K562 (cell line): Measurements from ENCODE around the gene DPAGT1. TPM values are rescaled to one million over a fixed set of nuclear protein-coding genes. Genes with fewer than 3 reads are reported as not detected.
A peak's percentile ranks its signal among the peaks of the same experiment; 100 is the strongest.

Source experiments
- CBX1 ChIP-seq: sonication (generic); IDR thresholded peaks from 2 replicates; pipeline ENCODE4 v1.6.1; 2016; ENCODE audit warnings: antibody characterized with exemption, low read depth, mild to moderate bottlenecking
- CBX8 ChIP-seq: fragments of 200-600 bp; sonication (generic); IDR thresholded peaks from 2 replicates; pipeline ENCODE4 v1.6.1; 2012; ENCODE audit warnings: borderline replicate concordance, mixed run types, low read depth, mild to moderate bottlenecking, moderate library complexity, mixed read lengths, low read length, control low read depth, inconsistent platforms; ENCODE audit not compliant: poor library complexity, severe bottlenecking; ENCODE audit errors: extremely low read depth
- GTF2A2 ChIP-seq: IDR thresholded peaks from 2 replicates; pipeline ENCODE4 v1.6.1; 2016; ENCODE audit warnings: mild to moderate bottlenecking, missing genetic modification characterization, missing compliant biosample characterization
- HCFC1 ChIP-seq: IDR thresholded peaks from 2 replicates; pipeline ENCODE4 v1.6.1; 2012; ENCODE audit warnings: low read depth, low read length, improper control_type of control experiment
- ILF3 ChIP-seq: fragments of 450-650 bp; IDR thresholded peaks from 2 replicates; pipeline ENCODE4 v1.6.1; 2018; ENCODE audit warnings: antibody characterized with exemption, mild to moderate bottlenecking, moderate library complexity, borderline replicate concordance
- KDM5B ChIP-seq: fragments of 200-600 bp; sonication (generic); IDR thresholded peaks from 2 replicates; pipeline ENCODE4 v1.6.1; 2012; ENCODE audit warnings: low read depth, mild to moderate bottlenecking, moderate library complexity, low read length, control low read depth, inconsistent platforms; ENCODE audit not compliant: insufficient replicate concordance
- POLR2G ChIP-seq: fragments of 200-400 bp; formaldehyde crosslinking; IDR thresholded peaks from 2 replicates; pipeline ENCODE4 v1.6.1; 2017; ENCODE audit warnings: low read depth, mild to moderate bottlenecking, antibody characterized with exemption, low read length, moderate library complexity
- TEAD4 ChIP-seq, 2 experiments: sonication (generic) in 1 of 2; formaldehyde crosslinking in 1 of 2; IDR thresholded peaks; 2 replicates each; pipeline versions ENCODE4 v1.6.1 to v1.8.0; 2012 to 2022; ENCODE audit warnings: borderline replicate concordance in 1 of 2, inconsistent platforms in 1 of 2, low read length in 1 of 2, mild to moderate bottlenecking in 1 of 2, missing genetic modification reagents in 1 of 2
- USF1 ChIP-seq: sonication (generic); formaldehyde crosslinking; IDR thresholded peaks from 2 replicates; pipeline ENCODE4 v1.9.0; 2022; ENCODE audit warnings: mild to moderate bottlenecking, missing genetic modification reagents
- ZC3H4 ChIP-seq: sonication (generic); formaldehyde crosslinking; IDR thresholded peaks from 2 replicates; pipeline ENCODE4 v1.9.0; 2021; ENCODE audit warnings: missing genetic modification reagents, borderline replicate concordance
- ZEB2 ChIP-seq: fragments of 450-650 bp; IDR thresholded peaks from 2 replicates; pipeline ENCODE4 v1.6.1; 2016
- ZNF133 ChIP-seq: fragments of 250-450 bp; sonication (Bioruptor Pico); IDR thresholded peaks from 2 replicates; pipeline ENCODE4 v1.4.0; 2020; ENCODE audit warnings: mild to moderate bottlenecking
- ZNF143 ChIP-seq: sonication (generic); formaldehyde crosslinking; IDR thresholded peaks from 2 replicates; pipeline ENCODE4 v1.9.0; 2022; ENCODE audit warnings: mild to moderate bottlenecking, missing genetic modification reagents
- ZNF511 ChIP-seq: sonication (generic); formaldehyde crosslinking; IDR thresholded peaks from 2 replicates; pipeline ENCODE4 v1.8.0; 2022; ENCODE audit warnings: mild to moderate bottlenecking, missing genetic modification reagents
- polyA plus RNA-seq, 8 experiments: library from polyadenylated mRNA; depleted of rRNA in 4 of 8; stranded (reverse) in 5 of 8; unstranded in 3 of 8; fragments of >200 nt; fragmentation: Nextera tagmentation in 2 of 8; fragmentation: Illumina TruSeq in 1 of 8; extraction: Ambion mirVana in 2 of 8; extraction: Trizol in 1 of 8; gene quantifications; 2 replicates each; pipeline versions ENCODE4 v1.2.1 to v1.2.3, GENCODE V29; 2011 to 2014; ENCODE audit warnings: inconsistent platforms in 1 of 8, missing spikeins in 1 of 8
- total RNA-seq, 7 experiments: library from RNA; depleted of rRNA in 6 of 7; stranded (reverse); fragments of >200 nt in 6 of 7; fragmentation: Illumina TruSeq in 2 of 7; extraction: Trizol in 2 of 7; gene quantifications; 2 replicates each; pipeline versions ENCODE4 v1.2.1 to v1.2.3, GENCODE V29; 2011 to 2021; ENCODE audit warnings: low replicate concordance in 1 of 7
- TF ChIP-seq, protein P1 (sequence below): fragments of 250-450 bp; sonication (Bioruptor Pico); IDR thresholded peaks from 2 replicates; pipeline ENCODE4 v1.4.0; 2020
- TF ChIP-seq, protein P2 (sequence below): fragments of 450-650 bp; formaldehyde crosslinking; IDR thresholded peaks from 2 replicates; pipeline ENCODE4 v1.4.0; 2020; ENCODE audit warnings: mild to moderate bottlenecking, moderate library complexity
- TF ChIP-seq, protein P3 (sequence below), 3 experiments: fragments of 200-800 bp in 1 of 3; fragments of 250-450 bp in 1 of 3; fragments of 450-650 bp in 1 of 3; sonication (Bioruptor Pico) in 1 of 3; sonication (Bioruptor generic) in 1 of 3; formaldehyde crosslinking in 1 of 3; IDR thresholded peaks; 2 replicates each; pipeline versions ENCODE4 v1.6.1 to v1.8.0; 2016 to 2022; ENCODE audit warnings: mild to moderate bottlenecking in 2 of 3, missing genetic modification characterization in 2 of 3, missing compliant biosample characterization in 1 of 3, moderate library complexity in 1 of 3

The DPAGT1 gene
- total and polyA plus RNA-seq, 9 of the 15 experiments (the other 6 are each of a cell fraction or from before 2014, with no cell fraction given) = 29.9 to 135 (median 85.0) TPM

DNA sequence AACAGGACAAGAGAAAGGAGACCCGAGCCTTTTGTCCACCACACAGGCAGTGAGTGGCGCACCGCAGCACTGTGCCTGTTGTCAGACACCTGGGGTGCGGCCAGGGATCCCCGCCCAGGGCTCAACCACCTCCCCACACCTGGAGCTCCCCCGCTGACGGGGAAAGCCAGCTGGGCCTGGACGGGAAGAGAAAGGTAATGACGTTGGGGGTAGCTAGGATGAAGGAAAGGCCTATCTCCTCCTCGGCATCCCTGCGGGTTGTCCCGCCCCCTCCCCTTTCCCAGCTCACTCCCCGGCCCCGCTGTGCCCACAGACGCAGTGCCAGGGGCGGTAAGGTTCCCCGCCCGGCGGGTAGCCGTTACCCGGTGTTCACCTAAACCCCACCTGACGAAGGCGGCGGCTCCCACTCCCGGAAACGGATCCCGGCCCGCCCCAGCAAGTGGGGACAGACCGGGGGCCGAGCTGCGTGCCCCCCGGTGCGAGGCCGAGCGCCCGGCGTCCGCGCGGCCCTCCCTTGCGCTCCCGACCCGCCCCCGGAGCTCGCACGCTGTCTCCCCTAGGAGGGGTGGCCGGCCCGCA, 45.1 kb downstream of the DPAGT1 start (continued):
- TF ChIP-seq CBX8 (no peak), POLR2G (no peak), GTF2A2 (tag) (0 out of 2 replicates have a peak, but pooled peaks have one; percentile 25), CBX1 (no peak), ZC3H4 (CRISPR knock-in tag) (peak; percentile 63), ZNF133 (no peak), USF1 (no peak), ILF3 (peak; percentile 65; the same call in 1 of the 2 replicates), KDM5B (peak; percentile 6), ZNF511 (peak; percentile 87), HCFC1 (no peak), ZEB2 (0 out of 2 replicates have a peak, but pooled peaks have one; percentile 23), ZNF143 (CRISPR knock-in tag) (peak; percentile 21), TEAD4 (IDR thresholded peaks at IDR 0.05; ENCODE audit: low read length) (no peak), TEAD4 (CRISPR knock-in tag; IDR thresholded peaks at IDR 0.05; ENCODE audit: borderline replicate concordance) (no peak)
- TF ChIP-seq, protein P1, sequence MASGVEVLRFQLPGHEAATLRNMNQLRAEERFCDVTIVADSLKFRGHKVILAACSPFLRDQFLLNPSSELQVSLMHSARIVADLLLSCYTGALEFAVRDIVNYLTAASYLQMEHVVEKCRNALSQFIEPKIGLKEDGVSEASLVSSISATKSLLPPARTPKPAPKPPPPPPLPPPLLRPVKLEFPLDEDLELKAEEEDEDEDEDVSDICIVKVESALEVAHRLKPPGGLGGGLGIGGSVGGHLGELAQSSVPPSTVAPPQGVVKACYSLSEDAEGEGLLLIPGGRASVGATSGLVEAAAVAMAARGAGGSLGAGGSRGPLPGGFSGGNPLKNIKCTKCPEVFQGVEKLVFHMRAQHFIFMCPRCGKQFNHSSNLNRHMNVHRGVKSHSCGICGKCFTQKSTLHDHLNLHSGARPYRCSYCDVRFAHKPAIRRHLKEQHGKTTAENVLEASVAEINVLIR (CRISPR knock-in tag) = no peak
- TF ChIP-seq, protein P2, sequence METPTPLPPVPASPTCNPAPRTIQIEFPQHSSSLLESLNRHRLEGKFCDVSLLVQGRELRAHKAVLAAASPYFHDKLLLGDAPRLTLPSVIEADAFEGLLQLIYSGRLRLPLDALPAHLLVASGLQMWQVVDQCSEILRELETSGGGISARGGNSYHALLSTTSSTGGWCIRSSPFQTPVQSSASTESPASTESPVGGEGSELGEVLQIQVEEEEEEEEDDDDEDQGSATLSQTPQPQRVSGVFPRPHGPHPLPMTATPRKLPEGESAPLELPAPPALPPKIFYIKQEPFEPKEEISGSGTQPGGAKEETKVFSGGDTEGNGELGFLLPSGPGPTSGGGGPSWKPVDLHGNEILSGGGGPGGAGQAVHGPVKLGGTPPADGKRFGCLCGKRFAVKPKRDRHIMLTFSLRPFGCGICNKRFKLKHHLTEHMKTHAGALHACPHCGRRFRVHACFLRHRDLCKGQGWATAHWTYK (CRISPR knock-in tag) = peak; percentile 84
- TF ChIP-seq, protein P3, sequence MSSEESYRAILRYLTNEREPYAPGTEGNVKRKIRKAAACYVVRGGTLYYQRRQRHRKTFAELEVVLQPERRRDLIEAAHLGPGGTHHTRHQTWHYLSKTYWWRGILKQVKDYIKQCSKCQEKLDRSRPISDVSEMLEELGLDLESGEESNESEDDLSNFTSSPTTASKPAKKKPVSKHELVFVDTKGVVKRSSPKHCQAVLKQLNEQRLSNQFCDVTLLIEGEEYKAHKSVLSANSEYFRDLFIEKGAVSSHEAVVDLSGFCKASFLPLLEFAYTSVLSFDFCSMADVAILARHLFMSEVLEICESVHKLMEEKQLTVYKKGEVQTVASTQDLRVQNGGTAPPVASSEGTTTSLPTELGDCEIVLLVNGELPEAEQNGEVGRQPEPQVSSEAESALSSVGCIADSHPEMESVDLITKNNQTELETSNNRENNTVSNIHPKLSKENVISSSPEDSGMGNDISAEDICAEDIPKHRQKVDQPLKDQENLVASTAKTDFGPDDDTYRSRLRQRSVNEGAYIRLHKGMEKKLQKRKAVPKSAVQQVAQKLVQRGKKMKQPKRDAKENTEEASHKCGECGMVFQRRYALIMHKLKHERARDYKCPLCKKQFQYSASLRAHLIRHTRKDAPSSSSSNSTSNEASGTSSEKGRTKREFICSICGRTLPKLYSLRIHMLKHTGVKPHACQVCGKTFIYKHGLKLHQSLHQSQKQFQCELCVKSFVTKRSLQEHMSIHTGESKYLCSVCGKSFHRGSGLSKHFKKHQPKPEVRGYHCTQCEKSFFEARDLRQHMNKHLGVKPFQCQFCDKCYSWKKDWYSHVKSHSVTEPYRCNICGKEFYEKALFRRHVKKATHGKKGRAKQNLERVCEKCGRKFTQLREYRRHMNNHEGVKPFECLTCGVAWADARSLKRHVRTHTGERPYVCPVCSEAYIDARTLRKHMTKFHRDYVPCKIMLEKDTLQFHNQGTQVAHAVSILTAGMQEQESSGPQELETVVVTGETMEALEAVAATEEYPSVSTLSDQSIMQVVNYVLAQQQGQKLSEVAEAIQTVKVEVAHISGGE (CRISPR knock-in tag; IDR thresholded peaks at IDR 0.05) = no peak
